SK-N-SH (cell line): ENCODE data around the gene CTDP1.

ENCODE experiments used
- CTCF ChIP-seq: fragments of 200-600 bp; sonication (generic); IDR thresholded peaks from 2 replicates; pipeline ENCODE4 v1.6.1; 2017; ENCODE audit warnings: antibody characterized with exemption, mild to moderate bottlenecking, moderate library complexity
- EZH2phosphoT487 ChIP-seq: fragments of 200-600 bp; sonication (generic); IDR thresholded peaks from 2 replicates; pipeline ENCODE4 v1.6.1; 2017; ENCODE audit warnings: low read depth, mixed run types, mild to moderate bottlenecking, antibody characterized with exemption, moderate library complexity, borderline replicate concordance
- MXI1 ChIP-seq: IDR thresholded peaks from 2 replicates; pipeline ENCODE4 v1.6.1; 2012; ENCODE audit warnings: mild to moderate bottlenecking, low read depth, low read length, improper control_type of control experiment
- POLR2AphosphoS5 ChIP-seq: IDR thresholded peaks from 2 replicates; pipeline ENCODE4 v1.6.1; 2012; ENCODE audit warnings: low read depth, low read length
- RAD21 ChIP-seq: IDR thresholded peaks from 2 replicates; pipeline ENCODE4 v1.6.1; 2012; ENCODE audit warnings: mild to moderate bottlenecking, low read length
- RCOR1 ChIP-seq: fragments of 150-350 bp; IDR thresholded peaks from 2 replicates; pipeline ENCODE4 v1.6.1; 2017; ENCODE audit warnings: antibody characterized with exemption, low read length
- TF ChIP-seq, protein P1 (sequence below): IDR thresholded peaks from 2 replicates; pipeline ENCODE4 v1.4.0; 2012; ENCODE audit warnings: low read depth

DNA sequence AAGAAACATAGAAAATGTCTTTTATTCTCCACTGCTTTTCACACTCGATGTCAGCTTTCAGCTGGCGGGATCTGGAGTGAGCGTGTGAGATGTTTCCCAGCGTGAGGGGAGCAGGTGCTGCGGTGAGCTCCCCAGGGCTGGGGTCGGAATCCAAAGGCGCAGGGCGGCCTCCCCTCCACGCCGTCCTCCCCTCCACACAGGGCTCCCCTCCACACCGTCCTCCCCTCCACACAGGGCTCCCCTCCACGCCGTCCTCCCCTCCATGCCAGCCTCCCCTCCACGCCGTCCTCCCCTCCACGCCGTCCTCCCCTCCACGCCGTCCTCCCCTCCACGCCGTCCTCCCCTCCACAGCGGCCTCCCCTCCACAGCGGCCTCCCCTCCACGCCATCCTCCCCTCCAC lies 91.2 kb downstream of the CTDP1 start:
- TF ChIP-seq RAD21 (no peak), MXI1 (no peak), CTCF (no peak), POLR2AphosphoS5 (no peak), EZH2phosphoT487 (no peak), RCOR1 (no peak)
- TF ChIP-seq, protein P1, sequence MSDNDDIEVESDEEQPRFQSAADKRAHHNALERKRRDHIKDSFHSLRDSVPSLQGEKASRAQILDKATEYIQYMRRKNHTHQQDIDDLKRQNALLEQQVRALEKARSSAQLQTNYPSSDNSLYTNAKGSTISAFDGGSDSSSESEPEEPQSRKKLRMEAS = no peak
